HG02798 (cell line): ENCODE measurements around the gene CPM.

Source experiments
- ATAC-seq: cut with Tn5 transposase; IDR thresholded peaks from one replicate; pipeline ENCODE4 v1.9.1; 2021; ENCODE audit warnings: mild to moderate bottlenecking; ENCODE audit not compliant: unreplicated experiment, poor library complexity

CPM gene

DNA sequence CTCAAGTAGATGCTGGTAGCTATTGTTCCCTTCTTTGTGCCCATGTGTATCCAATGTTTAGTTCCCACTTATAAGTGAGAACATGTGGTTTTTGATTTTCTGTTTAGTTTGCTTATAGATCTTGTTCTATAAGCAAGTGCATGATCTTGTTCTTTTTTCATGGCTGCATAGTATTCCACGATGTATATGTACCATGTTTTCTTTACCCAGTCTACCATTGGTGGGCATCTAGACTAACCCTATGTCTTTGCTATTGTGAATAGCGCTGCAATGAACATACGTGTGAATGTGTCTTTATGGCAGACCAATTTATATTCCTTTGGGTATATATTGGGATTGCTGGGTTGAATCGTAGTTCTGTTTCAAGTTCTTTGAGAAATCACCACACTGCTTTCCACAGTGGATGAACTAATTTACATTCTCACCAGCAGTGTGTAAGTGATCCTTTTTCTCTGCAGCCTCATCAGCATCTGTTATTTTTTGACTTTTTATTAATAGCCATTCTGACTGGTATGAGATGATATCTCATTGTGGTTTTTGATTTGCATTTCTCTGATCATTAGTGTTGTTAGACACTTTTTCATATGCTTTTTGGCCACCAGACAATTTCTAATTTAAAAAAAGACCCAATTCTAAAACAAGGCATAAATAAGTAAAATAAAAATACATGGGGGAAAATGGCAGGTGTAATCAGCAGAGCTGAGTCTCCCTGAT is 50.6 kb downstream of the CPM start:
- ATAC-seq, result no peak

DNA sequence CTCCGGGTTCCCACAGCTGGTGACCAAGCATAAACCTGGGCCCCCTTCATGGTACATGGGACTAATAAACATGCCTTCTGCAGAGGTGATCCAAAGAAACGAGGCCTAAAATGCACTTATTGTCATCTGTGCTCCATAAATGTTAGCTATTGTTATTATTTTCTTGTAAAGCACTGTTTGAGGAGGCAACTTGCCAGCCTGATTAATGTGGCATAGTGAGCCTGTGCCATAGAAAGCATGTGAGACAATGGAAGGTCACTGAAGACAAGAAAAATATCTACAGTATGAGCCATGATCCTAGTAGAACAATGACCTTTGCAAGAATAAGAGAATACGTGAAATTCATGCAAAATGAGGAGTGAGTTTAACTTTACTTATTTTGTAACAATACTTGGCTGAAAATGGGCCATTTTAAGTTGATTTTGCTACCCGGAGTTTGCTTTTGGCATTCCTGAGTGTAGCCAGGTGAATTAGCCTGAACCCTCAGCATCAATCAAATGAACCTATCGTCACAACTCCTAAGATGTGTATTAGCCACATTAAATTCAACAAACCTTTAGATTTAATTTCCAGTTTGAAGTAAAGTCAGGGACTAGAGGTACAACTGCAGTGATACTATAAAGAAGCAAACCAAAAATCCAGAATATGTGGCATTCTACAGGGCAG is 52.2 kb downstream of the CPM start:
- no peak for ATAC-seq

DNA sequence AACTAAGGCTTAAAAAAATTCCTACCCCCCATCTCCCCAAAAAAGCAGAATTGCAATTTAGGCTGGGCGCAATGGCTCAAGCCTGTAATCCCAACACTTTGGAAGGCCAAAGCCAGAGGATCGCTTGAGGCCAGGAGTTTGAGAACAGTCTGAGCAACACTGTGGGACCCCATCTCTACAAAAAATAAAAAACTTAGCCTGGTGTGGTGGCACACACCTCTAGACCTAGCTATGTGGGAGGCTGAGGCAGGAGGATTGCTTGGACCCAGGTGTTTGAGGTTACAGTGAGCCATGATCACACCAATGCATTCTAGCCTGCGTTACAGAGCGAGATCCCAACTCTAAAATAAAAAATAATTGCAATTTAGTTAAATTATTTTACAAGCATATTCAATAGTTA is 54.1 kb downstream of the CPM start:
- ATAC-seq, result no peak

DNA sequence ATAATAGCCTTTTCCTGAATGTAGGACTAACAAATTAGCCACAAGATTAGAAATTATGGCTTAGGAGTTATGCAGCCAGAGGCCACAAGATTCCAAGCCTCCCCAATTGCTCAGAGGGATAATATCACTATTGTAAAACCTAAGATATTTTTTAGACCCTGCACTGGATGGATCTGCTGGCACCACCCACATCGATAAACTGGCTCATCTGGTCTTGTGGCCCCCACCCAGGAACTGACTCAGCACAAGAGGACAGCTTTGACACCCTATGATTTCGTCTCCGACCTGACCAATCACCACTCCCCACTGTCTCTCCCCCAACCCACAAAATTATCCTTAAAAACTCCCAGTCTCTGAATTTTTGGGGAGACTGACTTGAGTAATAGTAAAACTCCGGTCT is 54.7 kb downstream of the CPM start:
- ATAC-seq, result no peak

DNA sequence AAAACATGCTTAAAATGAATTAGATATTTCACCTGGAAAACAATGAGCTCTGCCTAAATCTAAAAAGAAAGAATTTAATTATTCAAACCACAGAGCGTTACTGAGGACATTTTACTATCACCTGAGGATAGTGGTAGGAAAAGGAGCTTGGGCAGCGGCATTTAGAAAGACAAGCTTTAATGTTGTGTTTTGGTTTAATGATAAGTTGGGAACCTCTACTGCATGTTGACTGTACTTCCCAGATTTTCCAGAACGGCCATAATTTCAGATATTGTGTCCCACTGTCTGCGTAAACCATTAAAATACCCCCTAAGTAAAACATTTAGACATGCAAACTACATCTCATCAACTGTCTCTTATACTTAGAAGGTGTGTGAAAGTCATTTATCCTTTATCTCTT is 55.4 kb downstream of the CPM start:
- no peak for ATAC-seq

DNA sequence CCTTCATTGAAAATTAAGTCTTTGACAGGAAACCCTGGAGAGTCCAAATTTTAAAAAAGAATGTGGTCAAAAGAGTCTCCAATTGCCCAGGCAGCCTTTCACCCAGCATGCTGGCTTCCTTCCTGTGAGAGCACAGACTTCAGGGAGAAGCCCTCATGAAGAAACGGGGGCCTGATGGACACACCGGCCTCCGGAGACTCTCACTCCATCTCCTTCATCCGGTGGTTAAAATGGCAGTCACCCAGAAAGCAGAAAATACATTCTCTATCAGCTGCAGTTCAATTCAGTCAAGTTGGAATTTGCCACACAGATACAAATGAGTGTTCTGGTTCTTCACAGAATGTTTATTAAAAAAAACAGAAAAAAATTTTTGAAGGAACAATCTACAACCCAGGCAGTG is 56.5 kb downstream of the CPM start:
- ATAC-seq, result no peak

DNA sequence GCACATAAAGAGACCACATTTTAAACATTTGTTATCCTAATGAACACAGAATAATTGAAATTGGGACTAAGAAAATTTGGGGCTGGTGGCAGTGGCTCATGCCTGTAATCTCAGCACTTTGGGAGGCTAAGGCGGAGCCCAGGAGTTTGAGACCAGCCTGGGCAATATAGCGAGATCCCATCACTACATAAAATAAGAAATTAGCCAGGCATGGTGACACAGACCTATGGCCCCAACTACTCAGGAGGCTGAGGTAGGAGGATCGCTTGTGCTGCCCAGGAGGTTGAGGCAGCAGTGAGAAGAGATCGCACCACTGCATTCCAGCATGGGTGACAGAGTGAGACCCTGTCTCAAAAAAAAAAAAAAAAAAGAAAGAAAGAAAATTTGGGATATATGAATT is 59.7 kb downstream of the CPM start:
- no peak for ATAC-seq

DNA sequence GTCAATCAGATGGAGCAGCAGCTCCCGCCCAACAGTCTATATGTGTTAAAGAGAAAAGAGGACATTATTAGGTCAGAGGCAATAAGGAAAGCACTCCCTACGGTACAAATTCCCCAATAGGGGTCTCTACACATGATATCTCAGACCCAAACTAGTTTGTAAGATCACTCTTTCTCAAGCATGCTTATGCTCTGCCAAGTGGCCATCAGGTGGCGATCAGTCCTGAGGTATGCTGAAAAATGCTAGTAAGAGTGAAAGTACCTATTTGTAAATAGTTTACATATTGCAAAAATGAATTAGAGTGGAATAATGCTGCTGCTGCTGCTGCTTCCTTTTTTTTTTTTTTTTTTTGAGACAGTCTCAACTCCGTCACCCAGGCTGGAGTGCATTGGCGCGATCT is 61.0 kb downstream of the CPM start:
- no peak for ATAC-seq

DNA sequence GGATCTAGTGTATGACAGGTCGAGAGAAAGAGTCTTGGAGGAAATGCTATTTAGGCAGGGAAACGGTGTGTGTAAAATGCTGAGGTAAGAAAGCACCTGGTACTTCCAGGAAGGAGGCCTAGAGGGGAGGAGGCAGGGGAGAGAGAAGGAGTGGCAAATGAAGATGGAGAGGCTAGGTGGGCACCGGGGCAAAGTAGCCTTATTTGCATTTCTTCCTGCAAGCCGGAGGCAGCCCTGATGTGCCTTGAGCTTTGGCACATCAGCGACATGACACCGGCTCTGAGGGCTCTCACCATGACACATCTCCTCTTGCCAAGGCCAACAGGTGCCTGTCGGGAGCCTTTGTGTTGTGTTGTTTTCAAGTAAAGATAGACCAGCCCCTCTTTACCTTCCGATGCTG is 61.6 kb downstream of the CPM start:
- ATAC-seq, result no peak

DNA sequence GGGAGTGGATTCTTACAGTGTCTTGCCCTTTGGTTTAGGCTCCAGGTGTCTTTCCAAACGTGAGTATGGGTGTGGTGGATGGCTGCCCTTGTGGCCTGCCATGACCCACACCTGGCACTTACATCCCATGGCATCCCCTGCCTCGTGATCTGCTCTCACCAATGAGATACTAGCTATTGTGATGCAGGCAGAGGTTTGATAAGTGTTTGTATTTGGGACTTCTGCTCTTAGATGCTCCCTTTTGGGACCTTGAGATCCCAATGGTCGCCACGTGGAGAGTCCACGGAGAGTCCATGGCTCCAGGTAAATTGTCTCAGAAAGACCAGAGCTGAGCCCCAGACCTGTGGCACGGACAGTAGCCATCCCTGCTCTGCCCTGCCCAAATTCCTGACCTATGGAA is 62.5 kb downstream of the CPM start:
- ATAC-seq, result no peak

DNA sequence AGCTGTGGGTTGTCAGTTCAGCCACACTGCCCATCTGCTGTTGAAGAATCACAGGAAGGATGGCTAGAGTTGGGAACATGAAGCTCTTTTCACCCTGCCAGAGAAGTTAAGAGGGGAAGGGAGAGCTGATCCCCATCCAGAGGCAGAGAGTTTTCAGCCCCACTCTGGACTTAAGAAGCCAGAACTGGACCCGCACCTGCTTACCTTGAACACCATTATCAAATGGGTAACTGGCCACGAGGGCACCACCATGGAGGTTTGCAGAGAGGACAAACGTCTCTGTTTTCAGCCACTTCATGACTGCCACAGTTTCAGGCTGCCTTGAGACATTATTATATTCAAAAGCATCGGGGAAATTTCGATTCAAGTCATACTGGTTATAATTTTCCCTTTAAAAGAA is 63.0 kb downstream of the CPM start:
- no peak for ATAC-seq

DNA sequence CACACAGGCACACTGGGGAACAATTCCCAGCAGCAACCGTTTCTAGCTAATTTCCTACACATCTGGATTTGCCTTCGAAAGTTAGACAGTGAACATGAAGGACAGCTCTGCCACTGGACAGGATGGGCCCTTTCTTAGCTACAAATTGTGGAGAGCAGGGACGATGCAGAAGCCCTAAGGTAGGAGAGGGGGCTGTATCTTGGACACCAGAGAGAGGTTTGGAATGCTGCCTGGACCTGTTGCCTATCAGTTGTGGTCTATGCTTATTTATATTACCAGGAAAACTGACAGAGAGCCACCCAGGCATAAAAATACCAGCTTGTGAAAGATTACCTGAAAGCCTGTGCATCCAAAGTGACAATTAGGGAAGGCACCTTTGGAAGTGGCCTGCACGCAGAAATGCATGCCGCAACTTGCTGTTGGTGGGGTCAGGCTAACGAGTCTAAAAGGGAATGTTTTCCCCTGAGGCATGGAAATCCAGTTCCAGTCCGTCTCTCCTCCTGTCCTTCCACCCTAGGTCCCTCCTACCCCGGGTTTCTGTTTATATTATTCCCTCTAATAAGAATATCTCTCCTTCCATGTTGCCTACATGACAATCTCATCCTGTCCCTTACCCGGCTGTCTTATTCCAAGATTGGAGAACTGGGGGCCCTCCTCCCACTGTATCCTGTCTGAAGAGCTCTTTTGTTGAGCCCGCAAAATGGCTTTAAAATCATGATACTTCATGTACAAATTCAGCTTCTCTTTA is 64.8 kb downstream of the CPM start:
- ATAC-seq, result no peak

DNA sequence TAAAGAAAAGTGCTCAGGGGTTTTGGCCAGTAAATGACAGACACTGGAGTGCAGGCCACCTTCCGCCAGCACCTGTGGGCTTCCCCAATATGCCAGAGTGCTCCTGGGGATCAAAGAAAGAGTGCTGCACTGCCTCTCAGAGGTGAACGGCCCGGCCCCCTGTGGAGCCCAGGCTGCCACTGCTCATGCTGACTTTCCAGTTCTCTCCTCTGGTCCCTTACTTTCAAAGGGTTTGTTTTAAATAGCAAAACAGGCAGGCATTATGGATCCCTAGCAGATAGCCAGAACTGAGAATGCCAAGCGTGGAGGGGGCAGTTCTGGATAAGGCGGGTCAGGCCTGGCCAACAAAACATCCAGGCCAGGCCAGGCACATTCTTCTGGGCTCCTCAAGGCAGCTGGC is 65.4 kb downstream of the CPM start:
- no peak for ATAC-seq

DNA sequence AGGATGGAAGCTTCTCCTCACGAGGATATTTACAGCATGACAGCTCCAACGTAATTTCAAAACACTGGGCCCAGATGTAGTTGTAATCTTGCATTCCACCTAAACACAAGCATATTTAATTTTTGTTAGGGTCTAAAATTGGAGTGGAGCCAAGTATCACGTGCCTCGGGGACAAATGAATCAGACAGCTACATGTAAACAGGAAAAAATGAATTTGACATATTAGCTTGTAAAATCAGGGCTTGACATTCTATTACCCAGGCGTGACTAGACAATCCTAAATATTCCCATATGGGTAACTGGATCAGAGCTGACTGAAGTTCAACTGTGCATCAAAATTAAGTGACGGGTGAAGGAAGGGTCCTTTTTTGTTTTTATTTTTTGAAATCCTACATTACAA is 66.0 kb downstream of the CPM start:
- no peak for ATAC-seq

DNA sequence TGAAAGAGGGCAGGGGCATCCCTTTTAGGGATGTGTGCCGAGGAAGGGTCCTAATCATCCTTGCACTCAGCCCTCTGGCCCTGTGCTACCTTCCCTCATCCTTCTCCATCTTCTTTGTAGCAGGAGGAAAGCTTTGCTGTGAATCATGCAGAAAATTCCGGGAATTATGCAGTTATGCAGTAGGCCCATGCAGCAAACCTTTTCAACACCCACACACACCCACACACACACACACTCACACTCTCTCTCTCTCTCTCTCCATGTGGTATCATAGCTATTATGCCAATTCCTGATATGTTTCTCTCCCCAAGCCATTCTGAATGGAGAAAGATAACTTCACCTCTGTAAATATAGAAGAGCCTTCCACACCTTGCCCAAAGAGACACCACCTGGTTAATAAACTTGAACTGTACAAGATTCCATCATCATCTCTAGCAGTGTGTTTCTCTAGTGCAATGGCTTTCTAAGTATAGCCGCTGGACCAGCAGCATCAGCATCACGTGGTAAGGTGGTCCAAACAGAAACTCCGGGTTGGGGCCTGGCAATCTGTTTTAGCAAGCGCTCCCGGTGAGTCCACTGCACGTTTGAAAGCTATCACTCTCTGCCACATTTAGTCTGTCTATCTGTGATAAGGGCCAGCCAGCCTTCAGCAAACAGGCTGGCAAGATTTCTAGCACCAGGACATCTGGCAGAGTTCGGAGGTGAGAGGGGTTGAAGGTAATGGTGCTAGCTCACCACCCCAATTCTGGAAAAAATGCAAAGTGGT is 67.4 kb downstream of the CPM start:
- ATAC-seq, result no peak

DNA sequence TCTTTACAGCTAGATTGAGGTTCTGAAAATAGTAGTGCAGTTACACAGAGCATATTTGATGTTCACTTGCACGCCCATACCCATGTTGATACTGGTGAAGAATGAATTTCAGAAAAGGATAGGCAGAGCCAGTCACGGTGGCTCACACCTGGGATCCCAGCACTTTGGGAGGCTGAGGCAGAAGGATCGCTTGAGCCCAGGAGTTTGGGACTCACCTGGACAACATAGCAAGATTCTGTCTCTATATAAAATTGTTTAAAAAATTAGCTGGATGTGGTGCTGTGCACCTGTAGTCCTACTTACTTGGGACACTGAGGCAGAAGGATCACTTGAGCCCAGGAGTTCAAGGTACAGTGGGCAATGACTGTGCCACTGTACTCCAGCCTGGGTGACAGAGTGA is 68.4 kb downstream of the CPM start:
- no peak for ATAC-seq

DNA sequence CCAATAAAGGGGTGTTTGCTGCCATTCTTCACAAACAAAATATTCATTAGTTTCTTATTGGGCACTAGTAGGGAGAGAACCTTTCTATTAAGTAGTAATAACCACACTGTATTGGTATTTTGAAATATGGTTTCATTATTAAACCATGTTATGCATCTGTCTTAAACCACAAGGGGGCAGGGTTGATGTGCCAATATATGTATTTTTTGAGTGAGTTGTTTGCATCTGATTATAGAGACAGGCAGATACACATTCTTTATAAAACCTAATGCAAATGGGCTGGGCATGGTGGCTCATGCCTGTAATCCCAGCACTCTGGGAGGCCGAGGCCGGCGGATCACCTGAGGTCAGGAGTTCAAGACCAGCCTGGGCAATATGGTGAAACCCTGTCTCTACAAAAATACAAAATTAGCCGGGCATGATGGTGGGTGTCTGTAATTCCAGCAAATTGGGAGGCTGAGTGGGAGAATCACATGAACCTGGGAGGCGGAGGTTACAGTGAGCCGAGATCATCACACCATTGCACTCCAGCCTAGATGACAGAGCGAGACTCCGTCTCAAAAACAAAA is 69.0 kb downstream of the CPM start:
- peak; percentile 65 for ATAC-seq

DNA sequence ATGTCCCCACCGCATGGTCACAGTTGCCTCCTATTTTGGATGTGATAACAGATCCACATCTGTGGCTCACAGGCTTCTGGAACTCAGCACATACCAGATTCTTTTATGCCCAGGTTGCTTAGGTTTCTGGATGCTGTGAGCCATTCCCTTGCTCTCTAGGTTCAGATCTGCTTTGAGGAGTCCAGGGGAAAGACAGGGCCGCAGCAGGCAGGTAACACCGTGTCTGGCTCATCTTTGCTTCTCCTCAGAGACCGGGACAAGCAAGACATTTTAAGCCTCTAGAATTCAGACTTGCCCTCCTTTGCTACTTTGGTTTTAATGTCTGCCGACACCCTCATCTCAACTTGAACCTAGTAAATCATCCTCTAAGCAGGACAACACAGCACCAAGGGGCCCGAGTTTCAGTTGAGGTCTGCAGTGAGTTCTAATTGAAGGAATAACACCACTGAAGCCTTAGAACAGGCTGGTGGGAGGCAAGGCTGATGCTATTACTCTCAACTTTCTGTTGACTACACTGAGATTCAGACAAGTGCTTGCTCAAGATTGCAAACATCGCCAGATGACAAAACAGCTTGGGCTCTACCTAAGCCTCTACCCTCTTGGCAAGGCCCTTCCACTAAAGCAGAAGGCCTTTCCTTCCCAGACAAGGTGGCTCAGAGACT is 69.7 kb downstream of the CPM start:
- ATAC-seq, result no peak

DNA sequence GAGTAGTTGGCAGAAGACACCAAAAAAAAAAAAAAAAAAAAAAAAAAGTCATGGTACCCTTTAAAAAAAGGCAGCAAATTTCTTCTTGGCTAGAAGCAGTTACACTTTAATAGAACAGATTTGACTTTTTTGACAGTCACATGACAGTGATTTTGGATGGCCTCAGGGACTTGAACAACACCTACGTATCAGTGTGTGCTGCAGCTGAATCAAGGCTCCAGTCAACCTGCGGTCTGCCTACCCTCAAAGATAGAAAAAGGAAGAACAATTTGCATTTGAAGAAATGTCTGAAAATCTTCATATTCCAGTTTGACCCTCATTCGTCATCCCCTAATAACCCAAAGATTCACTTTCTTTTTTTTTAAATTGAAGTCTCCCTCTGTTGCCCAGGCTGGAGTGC is 71.1 kb downstream of the CPM start:
- ATAC-seq, result no peak

DNA sequence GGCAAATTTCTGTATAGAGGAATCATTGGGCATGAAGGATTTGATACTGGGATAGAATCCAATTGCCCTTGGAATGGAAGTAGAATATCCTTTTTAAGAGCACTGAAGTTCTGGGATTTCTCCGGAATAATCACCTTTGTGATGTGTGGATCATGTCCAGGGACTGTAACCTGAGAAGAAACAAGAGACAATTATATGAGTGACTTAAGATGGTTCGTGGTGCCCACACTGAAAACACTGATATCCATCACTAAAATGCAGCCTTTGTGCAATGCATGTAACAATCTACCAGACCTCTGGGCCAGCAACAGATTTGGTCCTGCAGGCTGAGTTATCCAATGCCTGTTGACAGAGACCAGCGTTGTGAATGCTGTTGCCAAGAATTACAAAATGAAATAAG is 76.5 kb downstream of the CPM start:
- no peak for ATAC-seq
